HepG2 (cell line): ENCODE data around the gene MLF1. TPM values are rescaled to one million over a fixed set of nuclear protein-coding genes. Genes with fewer than 3 reads are reported as not detected.

Experiments
- ATAC-seq: fragments of 200-7000 bp; cut with Tn5 transposase; 3 replicates; pipeline ENCODE4 v1.9.1; 2020; ENCODE audit warnings: mild to moderate bottlenecking, moderate library complexity
- BruUV-seq: library from RNA; stranded (reverse); fragments of 400-500 nt; replicated peaks from 2 replicates; lab custom pipeline; 2021; lab: Mats Ljungman, UMichigan
- CTCF ChIA-PET: fragments of 300-600 bp; formaldehyde crosslinking; extraction: SDS; loops from one replicate; lab custom pipeline; 2021; ENCODE audit warnings: low total read pairs, inconsistent platforms, low intra/inter-chr PET ratio; lab: Yijun Ruan, JAX
- POLR2A ChIA-PET: fragments of 350-600 bp; sonication (Branson Sonifier 250); formaldehyde crosslinking; loops from one replicate; lab custom pipeline; 2020; ENCODE audit warnings: antibody characterized with exemption, inconsistent platforms; lab: Yijun Ruan, JAX
- DNase-seq: peaks from one replicate; pipeline ENCODE4 v3.0.0-alpha.2; 2015; ENCODE audit warnings: low spot score
- FAIRE-seq: peaks from 3 replicates; lab custom pipeline; 2011; peaks lifted over from hg19 to GRCh38; lab: Jason Lieb, UNC
- H2AFZ ChIP-seq: one replicate; pipeline ENCODE4 v1.6.1; 2011; ENCODE audit warnings: low read length, inconsistent platforms
- H3K27ac ChIP-seq: fragments of 300-600 bp; 3 replicates; pipeline ENCODE4 v1.8.0; 2011; ENCODE audit warnings: mixed run types, mild to moderate bottlenecking, mixed read lengths, low read length, inconsistent platforms; ENCODE audit not compliant: insufficient read depth; ENCODE audit errors: extremely low read length
- H3K27me3 ChIP-seq, 2 experiments: fragments of 200-600 bp in 1 of 2; 2 replicates in 1 of 2; 3 replicates in 1 of 2; pipeline versions ENCODE4 v1.6.0 to v1.8.0; 2011; ENCODE audit warnings: low read length in 2 of 2, mild to moderate bottlenecking in 2 of 2, moderate library complexity in 2 of 2, inconsistent platforms in 1 of 2; ENCODE audit not compliant: insufficient read depth in 2 of 2, control insufficient read depth in 1 of 2
- H3K36me3 ChIP-seq, 2 experiments: fragments of 200-600 bp in 1 of 2; replicated peaks in 1 of 2; 2 replicates in 1 of 2; 3 replicates in 1 of 2; pipeline versions ENCODE4 v1.5.1 to v1.8.0; 2011; ENCODE audit warnings: low read length in 2 of 2, inconsistent platforms in 1 of 2; ENCODE audit not compliant: insufficient read depth in 2 of 2, control insufficient read depth in 1 of 2
- H3K4me1 ChIP-seq: 2 replicates; pipeline ENCODE4 v1.5.1; 2012; ENCODE audit warnings: low read length, inconsistent platforms; ENCODE audit not compliant: insufficient read depth
- H3K4me2 ChIP-seq: 2 replicates; pipeline ENCODE4 v1.6.0; 2011; ENCODE audit warnings: low read depth, low read length, inconsistent platforms
- H3K4me3 ChIP-seq, 3 experiments: fragments of 200-600 bp in 1 of 3; sonication (generic), shearing (Covaris generic) in 1 of 3; replicated peaks in 1 of 3; 2 replicates each; pipeline ENCODE4 v1.5.1; 2011 to 2016; ENCODE audit warnings: low read length in 3 of 3, inconsistent platforms in 2 of 3, low read depth in 2 of 3, mild to moderate bottlenecking in 2 of 3, control low read depth in 1 of 3, mixed read lengths in 1 of 3; ENCODE audit not compliant: insufficient read depth in 1 of 3
- H3K79me2 ChIP-seq: one replicate; pipeline ENCODE4 v1.6.1; 2011; ENCODE audit warnings: low read length, inconsistent platforms; ENCODE audit not compliant: insufficient read depth
- H3K9ac ChIP-seq: 2 replicates; pipeline ENCODE4 v1.6.0; 2011; ENCODE audit warnings: mild to moderate bottlenecking, low read depth, low read length, inconsistent platforms; ENCODE audit not compliant: insufficient read depth
- H3K9me3 ChIP-seq: 2 replicates; pipeline ENCODE4 v1.5.1; 2012; ENCODE audit warnings: mild to moderate bottlenecking, low read length
- H4K20me1 ChIP-seq: 2 replicates; pipeline ENCODE4 v1.6.0; 2011; ENCODE audit warnings: inconsistent platforms, mild to moderate bottlenecking, low read length, moderate library complexity; ENCODE audit not compliant: insufficient read depth
- MAFK ChIP-seq, 2 experiments: IDR thresholded peaks in 1 of 2; conservative IDR thresholded peaks in 1 of 2; 2 replicates each; pipeline ENCODE4 v1.6.1; 2011; ENCODE audit warnings: improper control_type of control experiment in 2 of 2, low read length in 2 of 2
- PAX8 ChIP-seq: sonication (generic); formaldehyde crosslinking; IDR thresholded peaks from 2 replicates; pipeline ENCODE4 v1.8.0; 2022; ENCODE audit warnings: mild to moderate bottlenecking, missing genetic modification reagents, borderline replicate concordance
- SATB2 ChIP-seq: sonication (generic); formaldehyde crosslinking; IDR thresholded peaks from 2 replicates; pipeline ENCODE4 v1.5.0; 2020; ENCODE audit warnings: missing genetic modification reagents
- ZFP36 ChIP-seq: fragments of 150-350 bp; IDR thresholded peaks from 2 replicates; pipeline ENCODE4 v1.6.1; 2018; ENCODE audit warnings: borderline replicate concordance, low read length, low read depth; ENCODE audit not compliant: partially characterized antibody
- ZNF883 ChIP-seq: sonication (generic); formaldehyde crosslinking; IDR thresholded peaks from 2 replicates; pipeline ENCODE4 v1.5.1; 2020; ENCODE audit warnings: mild to moderate bottlenecking, missing genetic modification reagents; ENCODE audit errors: not compliant biosample characterization
- WGBS: methylation state at CpG from one replicate; pipeline ENCODE4 v1.1.6; 2017; ENCODE audit warnings: low lambda C conversion rate; 5-methylcytosine and 5-hydroxymethylcytosine counted together
- in situ Hi-C: cut with HindIII; loops from 2 replicates; pipeline ENCODE4 v1.10.0; 2017; ENCODE audit warnings: low pct_unique_long_range_greater_than_20kb; ENCODE audit not compliant: extremely low pct_ligation_motif_present
- intact Hi-C: fragments of 100-400 bp; cut with micrococcal nuclease; formaldehyde crosslinking; loops from one replicate; pipeline ENCODE4 v1.10.0; 2022; ENCODE audit not compliant: unreplicated experiment
- polyA plus RNA-seq, 8 experiments: library from polyadenylated mRNA; depleted of rRNA in 3 of 8; stranded (reverse) in 7 of 8; unstranded in 1 of 8; fragments of >200 nt; fragmentation: Illumina TruSeq in 4 of 8; extraction: Trizol in 4 of 8; gene quantifications; 2 replicates each; pipeline versions ENCODE4 v1.2.1 to v1.2.3, GENCODE V29; 2011 to 2016; ENCODE audit warnings: low read depth in 4 of 8, missing spikeins in 1 of 8, mixed read lengths in 1 of 8; ENCODE audit not compliant: insufficient read depth in 1 of 8
- total RNA-seq, 5 experiments: library from RNA; depleted of rRNA; stranded (reverse); fragments of >200 nt; fragmentation: Illumina TruSeq; extraction: Trizol; gene quantifications; 2 replicates each; pipeline ENCODE4 v1.2.3, GENCODE V29; 2016; ENCODE audit warnings: low read depth in 1 of 5
- TF ChIP-seq, protein P1 (sequence below): sonication (generic); formaldehyde crosslinking; IDR thresholded peaks from 2 replicates; pipeline ENCODE4 v1.4.0; 2020; ENCODE audit warnings: mild to moderate bottlenecking, low read depth, missing genetic modification reagents
- TF ChIP-seq, protein P2 (sequence below): sonication (generic); formaldehyde crosslinking; conservative IDR thresholded peaks from 2 replicates; pipeline ENCODE4 v1.8.0; 2022; ENCODE audit warnings: missing genetic modification reagents
- TF ChIP-seq, protein P3 (sequence below): IDR thresholded peaks from 2 replicates; pipeline ENCODE4 v1.6.1; 2016; ENCODE audit warnings: missing compliant biosample characterization, missing genetic modification reagents, borderline replicate concordance
- TF ChIP-seq, protein P4 (sequence below): sonication (generic); formaldehyde crosslinking; IDR thresholded peaks from 2 replicates; pipeline ENCODE4 v1.8.0; 2022; ENCODE audit warnings: missing genetic modification reagents, mild to moderate bottlenecking, inconsistent platforms, borderline replicate concordance
- TF ChIP-seq, protein P5 (sequence below): sonication (generic); formaldehyde crosslinking; IDR thresholded peaks from 2 replicates; pipeline ENCODE4 v1.5.1; 2020; ENCODE audit warnings: missing genetic modification reagents, mild to moderate bottlenecking, borderline replicate concordance

The MLF1 gene
- total and polyA plus RNA-seq, 2 of the 13 experiments (the other 11 are each of a cell fraction or from before 2014, with no cell fraction given), result 0.88 to 1.0 TPM

DNA sequence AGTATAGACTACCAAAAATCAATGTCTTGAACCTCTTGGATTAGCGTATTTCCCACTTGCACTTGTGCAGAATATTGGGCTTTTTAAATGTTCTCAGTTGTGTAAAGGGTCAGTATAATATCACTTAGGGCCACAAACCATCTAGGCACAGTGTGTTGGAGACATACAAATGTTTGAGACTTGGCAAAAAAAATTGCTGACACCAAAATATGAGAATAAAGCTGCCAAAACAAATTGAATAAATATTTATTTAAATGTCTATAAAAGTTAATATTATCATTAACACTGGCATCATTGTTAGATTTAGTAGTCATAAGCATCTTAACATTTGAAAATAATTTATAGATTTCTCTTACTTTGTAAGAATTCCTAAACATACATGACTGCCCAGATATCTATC, 30.9 kb upstream of the MLF1 start:
- Histone ChIP-seq H3K36me3 (no peaks in the 10 kb centered on the region), H2AFZ (peak overlapping the region; percentile 58), H3K79me2 (no peaks in the 10 kb centered on the region), H3K4me2 (no peak overlapping the region), H3K9me3 (no peaks in the 10 kb centered on the region), H4K20me1 (no peaks in the 10 kb centered on the region), H3K9ac (no peak overlapping the region), H3K27me3 (no peaks in the 10 kb centered on the region), H3K27ac (no peak overlapping the region), H3K4me3 (no peak overlapping the region), H3K4me1 (no peaks in the 10 kb centered on the region)
- ChIA-PET CTCF (interaction anchor here (1.9 to 2.0 kb wide), 2 partner anchors 104 to 251 kb away, joined by 5 to 13 read pairs; partner anchors contain the start of gene GFM1), POLR2A (no interaction called here)
- no peak for ATAC-seq
- no TSS peak for BruUV-seq
- no peak for FAIRE-seq
- in situ Hi-C loops, result loop anchor here (25.0 kb wide), 2 partner anchors 247 to 928 kb away; no protein-coding TSS in a partner anchor
- intact Hi-C loops, result no loop called here
- peak; percentile 21 to 67; a peak in 3 of 4 replicates for TF ChIP-seq MAFK (conservative IDR thresholded peaks at IDR 0.05 in 1 of 2, IDR thresholded peaks at IDR 0.05 in 1 of 2; ENCODE audit: low read length in 2 of 2)
- TF ChIP-seq, protein P1, sequence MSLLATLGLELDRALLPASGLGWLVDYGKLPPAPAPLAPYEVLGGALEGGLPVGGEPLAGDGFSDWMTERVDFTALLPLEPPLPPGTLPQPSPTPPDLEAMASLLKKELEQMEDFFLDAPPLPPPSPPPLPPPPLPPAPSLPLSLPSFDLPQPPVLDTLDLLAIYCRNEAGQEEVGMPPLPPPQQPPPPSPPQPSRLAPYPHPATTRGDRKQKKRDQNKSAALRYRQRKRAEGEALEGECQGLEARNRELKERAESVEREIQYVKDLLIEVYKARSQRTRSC, result no peak
- 100% methylated on average over 1 of the region's 1 CpG for WGBS
- DNase-seq, result no peak

DNA sequence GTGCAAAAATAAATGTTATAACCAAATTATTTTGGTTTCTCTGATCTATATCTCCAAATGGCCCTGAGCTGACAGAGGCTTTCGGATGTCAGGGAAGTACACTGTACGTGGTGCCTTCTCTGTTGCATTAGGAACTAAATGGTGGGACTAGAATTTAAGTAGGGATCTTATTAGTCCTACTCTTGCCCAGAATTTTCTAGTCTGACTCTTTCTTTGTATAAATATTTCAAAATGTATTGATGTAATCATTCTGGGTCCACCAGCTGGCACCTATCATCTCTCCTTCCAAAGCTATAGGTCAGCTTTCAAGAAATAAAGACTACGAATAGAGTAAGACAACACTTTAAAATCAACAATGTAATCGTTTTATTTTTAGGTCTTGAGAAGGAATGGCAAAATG, 22.3 kb upstream of the MLF1 start:
- Histone ChIP-seq H3K36me3 (no peaks in the 10 kb centered on the region), H3K4me3 (no peak overlapping the region), H2AFZ (no peak overlapping the region), H3K79me2 (no peaks in the 10 kb centered on the region), H3K4me2 (no peak overlapping the region), H4K20me1 (no peaks in the 10 kb centered on the region), H3K9me3 (no peaks in the 10 kb centered on the region), H3K27ac (no peak overlapping the region), H3K4me1 (peaks cover 7% of the 10 kb centered on the region), H3K9ac (no peak overlapping the region), H3K27me3 (no peaks in the 10 kb centered on the region)
- FAIRE-seq (no peak), DNase-seq (no peak), ATAC-seq (no peak)
- intact Hi-C loops, result no loop called here
- CTCF ChIA-PET, result no interaction called here
- 74% methylated on average over 4 of the region's 4 CpGs for WGBS
- in situ Hi-C loops, result loop anchor here (25.0 kb wide), 2 partner anchors 239 to 936 kb away; no protein-coding TSS in a partner anchor
- POLR2A ChIA-PET, result no interaction called here
- BruUV-seq, result no TSS peak
- TF ChIP-seq PAX8 (no peak), SATB2 (CRISPR knock-in tag) (no peak), ZFP36 (no peak), ZNF883 (no peak)
- TF ChIP-seq, protein P2, sequence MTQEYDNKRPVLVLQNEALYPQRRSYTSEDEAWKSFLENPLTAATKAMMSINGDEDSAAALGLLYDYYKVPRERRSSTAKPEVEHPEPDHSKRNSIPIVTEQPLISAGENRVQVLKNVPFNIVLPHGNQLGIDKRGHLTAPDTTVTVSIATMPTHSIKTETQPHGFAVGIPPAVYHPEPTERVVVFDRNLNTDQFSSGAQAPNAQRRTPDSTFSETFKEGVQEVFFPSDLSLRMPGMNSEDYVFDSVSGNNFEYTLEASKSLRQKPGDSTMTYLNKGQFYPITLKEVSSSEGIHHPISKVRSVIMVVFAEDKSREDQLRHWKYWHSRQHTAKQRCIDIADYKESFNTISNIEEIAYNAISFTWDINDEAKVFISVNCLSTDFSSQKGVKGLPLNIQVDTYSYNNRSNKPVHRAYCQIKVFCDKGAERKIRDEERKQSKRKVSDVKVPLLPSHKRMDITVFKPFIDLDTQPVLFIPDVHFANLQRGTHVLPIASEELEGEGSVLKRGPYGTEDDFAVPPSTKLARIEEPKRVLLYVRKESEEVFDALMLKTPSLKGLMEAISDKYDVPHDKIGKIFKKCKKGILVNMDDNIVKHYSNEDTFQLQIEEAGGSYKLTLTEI (CRISPR knock-in tag), result no peak
- TF ChIP-seq, protein P3, sequence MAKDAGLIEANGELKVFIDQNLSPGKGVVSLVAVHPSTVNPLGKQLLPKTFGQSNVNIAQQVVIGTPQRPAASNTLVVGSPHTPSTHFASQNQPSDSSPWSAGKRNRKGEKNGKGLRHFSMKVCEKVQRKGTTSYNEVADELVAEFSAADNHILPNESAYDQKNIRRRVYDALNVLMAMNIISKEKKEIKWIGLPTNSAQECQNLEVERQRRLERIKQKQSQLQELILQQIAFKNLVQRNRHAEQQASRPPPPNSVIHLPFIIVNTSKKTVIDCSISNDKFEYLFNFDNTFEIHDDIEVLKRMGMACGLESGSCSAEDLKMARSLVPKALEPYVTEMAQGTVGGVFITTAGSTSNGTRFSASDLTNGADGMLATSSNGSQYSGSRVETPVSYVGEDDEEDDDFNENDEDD (CRISPR knock-in tag), result no peak
- TF ChIP-seq, protein P4, sequence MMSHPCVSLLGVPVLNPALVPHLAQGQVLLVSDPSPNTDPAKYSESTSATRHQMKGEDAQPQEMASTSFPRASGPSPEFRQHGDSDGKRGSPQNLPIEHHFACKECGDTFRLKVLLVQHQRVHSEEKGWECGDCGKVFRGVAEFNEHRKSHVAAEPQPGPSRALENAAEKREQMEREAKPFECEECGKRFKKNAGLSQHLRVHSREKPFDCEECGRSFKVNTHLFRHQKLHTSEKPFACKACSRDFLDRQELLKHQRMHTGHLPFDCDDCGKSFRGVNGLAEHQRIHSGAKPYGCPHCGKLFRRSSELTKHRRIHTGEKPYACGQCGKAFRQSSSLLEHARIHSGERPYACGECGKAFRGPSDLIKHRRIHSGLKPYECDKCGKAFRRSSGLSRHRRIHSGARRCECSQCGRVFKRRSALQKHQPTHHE (CRISPR knock-in tag), result no peak
- TF ChIP-seq, protein P5, sequence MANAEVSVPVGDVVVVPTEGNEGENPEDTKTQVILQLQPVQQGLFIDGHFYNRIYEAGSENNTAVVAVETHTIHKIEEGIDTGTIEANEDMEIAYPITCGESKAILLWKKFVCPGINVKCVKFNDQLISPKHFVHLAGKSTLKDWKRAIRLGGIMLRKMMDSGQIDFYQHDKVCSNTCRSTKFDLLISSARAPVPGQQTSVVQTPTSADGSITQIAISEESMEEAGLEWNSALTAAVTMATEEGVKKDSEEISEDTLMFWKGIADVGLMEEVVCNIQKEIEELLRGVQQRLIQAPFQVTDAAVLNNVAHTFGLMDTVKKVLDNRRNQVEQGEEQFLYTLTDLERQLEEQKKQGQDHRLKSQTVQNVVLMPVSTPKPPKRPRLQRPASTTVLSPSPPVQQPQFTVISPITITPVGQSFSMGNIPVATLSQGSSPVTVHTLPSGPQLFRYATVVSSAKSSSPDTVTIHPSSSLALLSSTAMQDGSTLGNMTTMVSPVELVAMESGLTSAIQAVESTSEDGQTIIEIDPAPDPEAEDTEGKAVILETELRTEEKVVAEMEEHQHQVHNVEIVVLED (CRISPR knock-in tag), result no peak
